ENCODE results near the gene CLEC16A.

The CLEC16A gene

DNA sequence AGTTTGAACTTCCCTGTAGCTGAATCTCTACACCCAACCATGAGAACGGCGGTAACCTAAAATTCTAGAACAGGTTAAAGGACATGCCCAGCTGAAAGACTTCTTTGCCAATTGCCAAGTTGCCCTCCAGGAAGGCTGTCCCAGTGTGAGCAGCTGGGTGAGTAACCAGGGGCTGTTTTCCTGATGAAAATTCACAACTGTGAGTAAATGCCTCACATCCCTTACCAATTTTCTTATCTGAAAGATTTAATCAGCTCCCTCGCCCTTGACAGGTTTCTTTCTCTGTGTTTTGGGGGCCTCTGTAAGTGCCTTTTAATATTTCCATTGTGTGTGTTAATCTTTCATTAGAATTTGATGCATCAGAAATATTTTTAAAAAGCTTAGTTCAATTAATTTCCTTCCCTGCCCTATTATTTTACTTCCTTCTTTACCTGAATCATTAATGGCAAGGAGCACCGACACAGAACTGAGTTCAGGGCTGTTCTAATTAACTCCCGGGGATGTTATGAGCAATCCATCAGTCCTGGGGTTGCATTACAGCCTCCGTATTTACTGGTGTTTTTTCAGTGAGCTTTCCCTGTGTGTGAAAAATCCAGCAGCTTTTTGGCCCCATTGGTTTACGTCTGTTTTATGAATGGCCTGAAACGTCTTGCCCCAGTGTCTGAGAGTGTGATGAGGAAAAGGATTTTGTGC is 152.9 kb downstream of the CLEC16A start:
- TF ChIP-seq, protein P1, sequence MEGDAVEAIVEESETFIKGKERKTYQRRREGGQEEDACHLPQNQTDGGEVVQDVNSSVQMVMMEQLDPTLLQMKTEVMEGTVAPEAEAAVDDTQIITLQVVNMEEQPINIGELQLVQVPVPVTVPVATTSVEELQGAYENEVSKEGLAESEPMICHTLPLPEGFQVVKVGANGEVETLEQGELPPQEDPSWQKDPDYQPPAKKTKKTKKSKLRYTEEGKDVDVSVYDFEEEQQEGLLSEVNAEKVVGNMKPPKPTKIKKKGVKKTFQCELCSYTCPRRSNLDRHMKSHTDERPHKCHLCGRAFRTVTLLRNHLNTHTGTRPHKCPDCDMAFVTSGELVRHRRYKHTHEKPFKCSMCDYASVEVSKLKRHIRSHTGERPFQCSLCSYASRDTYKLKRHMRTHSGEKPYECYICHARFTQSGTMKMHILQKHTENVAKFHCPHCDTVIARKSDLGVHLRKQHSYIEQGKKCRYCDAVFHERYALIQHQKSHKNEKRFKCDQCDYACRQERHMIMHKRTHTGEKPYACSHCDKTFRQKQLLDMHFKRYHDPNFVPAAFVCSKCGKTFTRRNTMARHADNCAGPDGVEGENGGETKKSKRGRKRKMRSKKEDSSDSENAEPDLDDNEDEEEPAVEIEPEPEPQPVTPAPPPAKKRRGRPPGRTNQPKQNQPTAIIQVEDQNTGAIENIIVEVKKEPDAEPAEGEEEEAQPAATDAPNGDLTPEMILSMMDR (IDR thresholded peaks at IDR 0.05; ENCODE audit: insufficient read depth, low read length, poor library complexity, severe bottlenecking), result no peak
- Histone ChIP-seq H3K4me3 (replicated peaks; ENCODE audit: low read depth, low read length) (no peak overlapping the region), H3K27me3 (replicated peaks; ENCODE audit: control insufficient read depth, insufficient read depth, low read length) (no peaks in the 10 kb centered on the region), H3K36me3 (ENCODE audit: control insufficient read depth, insufficient read depth, low read length) (peaks cover 5% of the 10 kb centered on the region)
- no peak for DNase-seq (ENCODE audit: extremely low read depth, insufficient read length)

- peaks cover 4% of the 10 kb centered on the region for H3K36me3 ChIP-seq (ENCODE audit: control insufficient read depth, insufficient read depth, low read length)
- no peak for DNase-seq (ENCODE audit: extremely low read depth, insufficient read length)
- H3K27me3 ChIP-seq (replicated peaks; ENCODE audit: control insufficient read depth, insufficient read depth, low read length), result no peaks in the 10 kb centered on the region
- TF ChIP-seq, protein P1 (IDR thresholded peaks at IDR 0.05; ENCODE audit: insufficient read depth, low read length, poor library complexity, severe bottlenecking), result no peak
- no peak overlapping the region for H3K4me3 ChIP-seq (replicated peaks; ENCODE audit: low read depth, low read length)
Observed at GRCh38 chr16:11097787-11098167, 153.4 kb downstream of the CLEC16A start.

- H3K4me3 ChIP-seq (replicated peaks; ENCODE audit: low read depth, low read length), result no peak overlapping the region
- H3K27me3 ChIP-seq (replicated peaks; ENCODE audit: control insufficient read depth, insufficient read depth, low read length), result no peaks in the 10 kb centered on the region
- TF ChIP-seq, protein P1 (IDR thresholded peaks at IDR 0.05; ENCODE audit: insufficient read depth, low read length, poor library complexity, severe bottlenecking), result no peak
- DNase-seq (ENCODE audit: extremely low read depth, insufficient read length), result no peak
- H3K36me3 ChIP-seq (ENCODE audit: control insufficient read depth, insufficient read depth, low read length), result peaks cover 4% of the 10 kb centered on the region
Observed at GRCh38 chr16:11098601-11099390, 154.4 kb downstream of the CLEC16A start.

- Histone ChIP-seq H3K4me3 (replicated peaks; ENCODE audit: low read depth, low read length) (no peak overlapping the region), H3K27me3 (replicated peaks; ENCODE audit: control insufficient read depth, insufficient read depth, low read length) (no peaks in the 10 kb centered on the region), H3K36me3 (ENCODE audit: control insufficient read depth, insufficient read depth, low read length) (peaks cover 4% of the 10 kb centered on the region)
- TF ChIP-seq, protein P1 (IDR thresholded peaks at IDR 0.05; ENCODE audit: insufficient read depth, low read length, poor library complexity, severe bottlenecking), result no peak
- DNase-seq (ENCODE audit: extremely low read depth, insufficient read length), result no peak
Observed at GRCh38 chr16:11099672-11100205, 155.4 kb downstream of the CLEC16A start.

GRCh38 chr16:11100239-11100750 is 155.9 kb downstream of the CLEC16A start:
- TF ChIP-seq, protein P1 (IDR thresholded peaks at IDR 0.05; ENCODE audit: insufficient read depth, low read length, poor library complexity, severe bottlenecking), result peak; percentile 36
- peak; percentile 68 for DNase-seq (ENCODE audit: extremely low read depth, insufficient read length)
- H3K4me3 ChIP-seq (replicated peaks; ENCODE audit: low read depth, low read length), result no peak overlapping the region
- peaks cover 4% of the 10 kb centered on the region for H3K36me3 ChIP-seq (ENCODE audit: control insufficient read depth, insufficient read depth, low read length)
- no peaks in the 10 kb centered on the region for H3K27me3 ChIP-seq (replicated peaks; ENCODE audit: control insufficient read depth, insufficient read depth, low read length)

Measured in GM06990 (cell line).